Stimulated activated CD8-positive, alpha-beta memory T cell treated with anti-CD3 and anti-CD28 coated beads, Interleukin-2, amount 100 ng/mL, for 1 hour (primary cell): ENCODE data around the gene TMEM184B.

Experiments
- DNase-seq, 2 donors: peaks; one replicate each; pipeline ENCODE4 v3.0.0-alpha.2; 2020; ENCODE audit warnings: low read depth in 2 of 2

The TMEM184B gene

DNA sequence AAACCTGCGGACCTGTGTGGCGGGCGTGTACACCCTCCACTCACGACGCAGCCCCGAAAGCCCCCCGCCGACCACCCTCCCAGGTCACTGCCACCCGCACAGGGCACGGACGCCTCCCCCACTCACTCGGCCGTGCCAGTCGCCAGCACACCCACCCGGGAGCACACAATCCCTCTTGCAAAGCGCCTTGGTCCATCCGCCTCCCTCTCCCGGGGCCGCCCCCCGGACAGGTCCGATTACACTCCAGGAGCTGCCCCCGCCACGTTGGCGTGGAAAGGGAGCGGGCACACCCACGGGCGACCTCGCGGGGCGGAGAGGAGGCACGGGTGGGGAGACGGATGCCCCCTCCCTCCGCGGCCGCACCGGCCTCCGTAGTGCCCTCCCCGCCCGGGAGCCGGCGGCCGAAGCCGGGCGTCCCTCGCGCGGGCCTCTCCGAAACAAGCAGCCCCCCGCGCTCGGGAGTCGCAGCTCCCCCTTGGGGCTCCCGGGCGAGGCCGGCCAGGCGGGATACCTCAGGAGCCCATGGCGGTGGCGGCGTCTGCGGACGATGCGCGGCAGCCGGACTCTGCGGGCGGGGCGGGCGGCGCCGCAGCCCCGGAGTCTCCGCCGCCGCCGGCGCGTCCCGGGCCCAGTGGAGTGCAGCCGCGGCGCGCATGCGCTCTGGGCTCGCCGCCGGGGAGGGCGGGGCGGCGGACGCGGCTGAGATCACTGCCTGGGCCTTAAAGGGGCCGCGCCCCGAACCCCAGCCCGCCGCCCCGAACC, at the start of gene TMEM184B:
Gene TMEM184B, minus strand, starts transcription at position 638 of the 762 bp plus-strand sequence. CDS start 25,049 bp downstream, outside the sequence.
- DNase-seq: peak; percentile 64 to 68

DNA sequence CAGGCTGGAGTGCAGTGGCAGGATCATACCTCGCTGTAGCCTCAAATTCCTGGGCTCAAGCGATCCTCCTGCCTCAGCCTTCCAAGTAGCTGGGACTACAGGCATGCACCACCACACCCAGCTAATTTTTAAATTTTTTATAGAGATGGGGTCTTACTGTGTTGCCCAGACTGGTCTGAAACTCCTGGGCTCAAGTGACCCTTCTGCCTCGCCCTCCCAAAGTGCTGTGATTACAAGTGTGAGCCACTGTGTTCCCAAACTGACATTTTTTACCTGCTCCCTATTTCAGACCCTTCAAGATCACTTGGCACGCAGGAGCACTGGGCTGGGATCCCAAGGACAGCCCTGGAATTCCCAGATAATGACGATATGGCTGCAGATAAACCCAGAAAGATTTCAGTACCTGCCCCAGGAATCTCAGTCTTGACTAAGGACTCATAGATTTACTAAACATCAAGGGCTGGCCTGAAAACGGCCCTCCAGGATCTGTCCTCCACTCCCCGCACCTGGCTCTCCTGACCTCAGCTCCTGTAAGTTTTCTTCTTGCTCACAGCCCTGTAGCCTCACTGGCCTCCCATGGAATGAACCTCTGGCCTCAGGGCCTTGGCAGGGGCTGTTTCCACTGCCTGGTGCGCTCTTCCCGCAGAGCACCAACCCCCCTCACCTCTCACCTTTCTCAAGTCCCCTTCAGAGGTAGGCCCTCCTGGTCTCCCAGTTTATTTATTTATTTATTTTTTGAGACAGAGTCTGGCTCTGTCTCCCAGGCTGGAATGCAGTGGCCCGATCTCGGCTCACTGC, 48.0 kb upstream of the TMEM184B start:
- DNase-seq: no peak

DNA sequence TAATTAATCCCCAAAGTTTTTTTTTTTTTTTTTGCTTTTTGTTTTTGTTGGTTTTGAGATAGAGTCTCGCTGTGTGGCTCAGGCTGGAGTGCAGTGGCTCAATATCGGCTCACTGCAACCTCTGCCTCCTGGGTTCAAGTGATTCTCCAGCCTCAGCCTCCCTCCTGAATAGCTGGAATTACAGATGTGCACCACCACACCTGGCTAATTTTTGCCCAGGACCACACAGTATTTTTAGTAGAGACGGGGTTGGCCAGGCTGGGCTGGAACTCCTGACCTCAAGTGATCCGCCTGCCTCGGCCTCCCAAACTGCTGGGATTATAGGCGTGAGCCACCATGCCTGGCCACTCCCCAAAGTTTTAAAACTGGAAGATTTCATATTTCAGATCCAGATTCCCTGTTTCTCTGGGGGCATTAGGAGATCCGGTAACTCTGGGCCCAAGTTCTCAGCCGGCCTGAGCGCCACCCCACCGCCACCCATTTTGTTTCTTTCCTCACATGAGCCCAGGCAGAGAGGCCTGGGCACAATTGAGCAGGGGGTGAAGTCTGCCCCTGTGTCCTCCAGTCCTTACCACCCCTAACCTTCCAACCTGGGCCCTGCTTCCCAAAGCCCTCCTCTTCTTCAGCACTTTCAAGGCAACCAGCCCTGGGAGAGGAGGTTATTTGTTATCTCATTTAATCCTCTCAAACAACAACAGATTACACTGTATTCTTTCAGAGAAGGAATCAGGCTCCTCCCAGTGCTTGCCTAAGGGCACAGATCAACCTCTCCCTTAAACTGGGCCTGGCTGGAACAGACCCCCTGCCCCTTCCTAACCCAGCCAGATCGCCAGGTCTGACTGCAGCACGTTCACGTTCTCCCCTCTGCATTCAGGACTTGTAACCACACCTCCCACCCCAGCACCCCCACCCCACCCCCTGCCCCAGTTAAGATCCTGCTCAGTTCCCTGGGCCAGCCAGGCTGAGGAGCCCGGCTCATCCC, 46.3 kb upstream of the TMEM184B start:
- no peak for DNase-seq

- DNase-seq: no peak
These were observed 45.3 kb upstream of the TMEM184B start for GRCh38 chr22:38317995-38318715.

GRCh38 chr22:38317122-38317994, 44.5 kb upstream of the TMEM184B start, which contains the start of gene CSNK1E:
CSNK1E (minus strand) TSS chr22:38317433; CDS start chr22:38314157, 3,276 bp downstream.
- peak; percentile 46 to 47 for DNase-seq

DNA sequence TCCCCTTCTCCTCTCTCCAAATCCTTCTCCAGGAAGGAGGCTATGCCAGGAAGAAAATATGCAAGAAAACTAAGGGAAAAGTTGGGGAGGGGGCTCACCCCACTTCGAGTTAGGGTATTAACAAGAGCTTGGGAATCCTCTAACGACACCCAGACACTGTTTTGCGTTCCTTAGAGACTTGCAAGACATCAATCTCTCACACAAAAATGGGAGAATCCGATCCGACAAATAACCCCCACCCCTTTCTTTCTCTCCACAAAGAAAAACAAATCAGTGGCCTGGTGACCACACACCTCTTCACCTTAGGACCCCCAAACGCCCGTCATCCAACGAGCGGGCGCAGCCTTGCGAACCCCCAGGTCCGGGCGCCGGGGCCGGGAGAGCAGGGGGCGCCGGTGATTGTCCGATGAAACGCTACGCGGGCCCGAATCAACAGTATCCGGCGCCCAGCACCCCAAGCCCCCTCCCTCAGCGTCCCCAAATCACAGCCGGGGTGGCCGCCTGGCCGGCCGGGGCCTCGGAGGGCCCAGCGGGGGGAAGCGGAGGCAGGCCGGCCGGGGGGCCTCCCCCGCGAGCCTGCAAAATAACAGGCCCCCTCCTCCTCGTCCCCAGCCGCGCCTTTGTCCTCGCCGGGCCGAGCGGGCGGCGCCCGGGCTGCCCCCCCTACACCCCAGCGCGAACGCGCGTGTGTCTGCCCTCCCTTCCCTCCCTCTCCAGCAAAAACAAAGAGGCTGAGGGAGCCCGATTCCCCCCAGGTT, 43.7 kb upstream of the TMEM184B start:
- DNase-seq: no peak

- no peak for DNase-seq
These were observed 43.1 kb upstream of the TMEM184B start for GRCh38 chr22:38315823-38316363.

GRCh38 chr22:38314933-38315822, 42.4 kb upstream of the TMEM184B start:
- no peak for DNase-seq

DNA sequence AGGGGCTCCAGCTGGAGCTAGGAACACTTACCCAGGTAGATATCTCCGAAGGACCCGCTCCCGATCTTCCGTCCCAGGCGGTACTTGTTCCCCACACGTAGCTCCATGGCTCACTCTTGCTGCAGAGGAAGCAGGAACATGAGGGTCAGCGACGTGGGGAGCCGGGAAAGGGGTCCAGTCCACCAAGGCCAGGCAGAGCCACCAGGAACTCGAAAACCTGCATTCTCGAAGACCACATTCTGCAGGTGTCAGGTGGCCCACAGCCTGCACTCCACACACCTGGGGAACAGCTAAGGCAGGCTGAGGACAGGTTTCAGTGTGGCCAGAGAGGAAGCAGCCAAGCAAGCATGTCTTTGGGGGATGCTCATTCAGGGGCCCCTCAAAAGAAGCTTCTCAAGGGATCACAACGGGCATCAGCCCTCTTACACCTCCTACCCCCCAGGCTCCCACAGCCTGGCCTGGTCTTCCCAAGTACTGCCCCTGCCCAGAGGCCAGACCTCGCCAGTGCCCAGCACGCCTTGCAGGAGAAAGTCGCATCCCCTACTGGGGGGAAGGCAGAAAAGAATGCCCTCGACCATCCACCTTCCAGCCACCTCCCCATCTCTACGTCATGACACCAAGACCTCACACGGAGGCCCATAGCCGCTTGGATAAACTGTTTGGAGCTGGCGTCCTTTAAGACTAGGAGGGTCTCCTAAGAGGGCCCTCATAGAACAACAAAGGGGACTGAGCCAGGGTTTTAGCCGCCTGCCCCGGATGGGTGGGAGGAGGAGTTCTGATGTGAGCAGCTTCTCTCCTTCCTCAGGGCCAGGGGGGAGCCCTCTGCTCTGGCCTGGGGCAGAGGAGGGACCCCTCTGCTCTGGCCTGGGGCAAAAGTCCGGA, 41.5 kb upstream of the TMEM184B start:
- DNase-seq: no peak

DNA sequence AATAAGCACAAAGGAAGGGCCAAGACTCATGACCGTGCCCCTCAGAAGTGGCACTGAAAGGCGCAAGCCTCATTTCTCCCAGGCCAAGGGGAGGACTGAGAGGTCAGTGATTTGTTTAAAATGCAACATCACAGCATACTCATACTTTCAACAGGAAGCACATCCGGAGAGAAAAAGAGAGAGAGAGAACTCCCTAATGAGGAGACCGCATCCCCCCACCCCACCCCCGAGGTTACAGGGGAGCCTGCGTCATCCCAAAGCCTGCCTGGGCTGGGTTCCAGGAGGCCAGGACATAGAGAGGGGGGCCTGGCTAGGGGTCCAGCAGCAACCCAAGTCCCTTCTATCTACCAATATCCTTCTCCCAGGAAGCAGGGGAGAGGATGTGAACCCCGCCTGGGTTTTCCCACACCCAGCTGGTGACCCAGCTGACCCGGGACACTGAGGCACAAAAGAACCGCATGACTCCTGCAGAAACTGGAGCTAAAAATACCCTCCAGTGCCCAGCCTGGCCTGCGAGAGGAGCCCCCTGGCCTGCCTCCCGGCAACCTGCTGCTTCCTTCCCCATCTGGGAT, 40.7 kb upstream of the TMEM184B start:
- DNase-seq: no peak

DNA sequence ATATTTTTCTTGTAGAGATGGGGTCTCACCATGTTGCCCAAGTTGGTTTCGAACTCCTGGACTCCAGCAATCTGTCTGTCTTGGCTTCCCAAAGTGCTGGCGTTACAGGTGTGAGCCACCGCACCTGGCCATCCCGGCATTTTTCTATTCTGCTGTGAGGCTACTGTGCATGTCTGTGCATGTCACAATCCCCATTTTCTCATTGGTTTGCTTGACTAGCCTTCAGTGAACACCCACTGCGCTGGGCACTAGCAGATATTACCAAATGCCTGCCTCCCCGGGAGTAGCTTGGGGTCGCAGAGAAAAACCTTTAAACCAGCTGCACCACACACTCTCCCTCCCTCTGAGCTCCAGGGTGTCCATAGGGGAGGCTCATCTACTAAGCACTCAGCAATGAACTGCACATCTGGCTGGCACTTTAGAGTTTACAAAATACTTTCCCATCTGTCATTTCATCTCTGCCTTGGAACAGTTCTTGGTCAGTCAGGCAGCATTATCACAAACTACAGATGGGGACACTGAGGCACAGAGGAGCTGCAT, 39.5 kb upstream of the TMEM184B start:
- DNase-seq: no peak

GRCh38 chr22:38311323-38311620, 38.5 kb upstream of the TMEM184B start:
- DNase-seq: no peak

DNA sequence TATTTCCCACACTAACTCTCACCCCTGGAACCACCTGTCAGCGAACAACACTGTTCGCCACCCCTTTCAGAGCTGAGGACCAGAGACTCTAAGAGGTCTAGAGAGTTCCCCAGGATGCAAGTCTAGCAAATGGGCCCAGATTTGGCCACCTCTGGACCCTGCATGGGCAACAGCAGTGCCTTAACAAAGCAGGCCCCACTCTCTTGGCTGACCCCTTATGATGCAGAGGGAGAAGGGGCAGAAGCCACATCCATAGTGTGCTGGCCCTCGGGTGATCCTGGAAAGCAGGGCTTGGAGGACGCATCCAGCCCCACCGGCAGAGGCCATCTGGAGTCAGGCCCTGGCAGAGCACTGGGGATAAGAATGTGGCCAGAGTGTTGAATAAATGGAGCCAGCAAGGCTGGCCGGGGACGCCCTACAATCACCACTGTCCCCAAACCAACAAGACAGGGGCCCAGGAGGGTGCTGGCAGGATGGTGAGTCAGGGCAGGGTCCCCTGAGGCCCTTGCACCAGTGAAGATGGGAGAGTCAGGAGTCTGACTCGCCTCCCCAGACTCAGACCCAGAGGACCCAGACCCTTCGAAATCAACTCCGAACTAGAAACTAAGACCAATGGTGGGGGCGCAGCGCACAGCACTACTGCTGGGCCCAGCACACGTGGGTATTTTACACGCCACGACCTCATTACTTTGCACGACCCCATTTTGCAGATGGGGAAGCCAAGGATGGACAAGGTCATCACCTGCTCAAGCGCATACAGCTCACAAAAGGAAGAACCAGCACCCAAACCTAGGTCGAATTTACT, 37.9 kb upstream of the TMEM184B start:
- DNase-seq: no peak

GRCh38 chr22:38309614-38310517, 37.1 kb upstream of the TMEM184B start:
- no peak for DNase-seq
